ENCODE data around the gene TRIM28. TPM values are rescaled to one million over a fixed set of nuclear protein-coding genes. Genes with fewer than 3 reads are reported as not detected.

TRIM28 gene
- polyA plus RNA-seq, 1 experiment = 476 TPM

DNA sequence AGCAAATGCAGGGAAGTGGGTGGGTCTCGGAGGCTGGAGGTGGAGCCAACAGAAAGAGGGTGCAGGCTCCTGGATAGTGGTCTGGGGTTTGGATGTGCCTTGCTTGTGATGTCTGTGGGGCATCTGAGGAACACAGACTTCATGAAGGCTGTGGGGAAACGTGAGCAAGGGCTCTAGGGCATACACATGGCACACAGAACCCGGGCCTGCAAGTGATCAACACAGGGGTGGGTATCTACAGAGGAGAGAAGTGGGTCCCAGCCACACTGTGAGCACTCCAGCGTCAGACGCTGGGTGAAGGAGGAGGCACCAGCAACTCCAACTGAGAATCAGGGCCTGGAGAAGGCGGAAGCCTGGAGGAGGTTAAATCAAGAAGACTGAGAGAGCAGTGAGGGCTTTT is 20.0 kb downstream of the TRIM28 start:
- no peak for DNase-seq (ENCODE audit: low read depth)
- Histone ChIP-seq H3K27me3 (ENCODE audit: control insufficient read depth, insufficient read depth, low read length) (no peaks in the 10 kb centered on the region), H3K36me3 (ENCODE audit: control insufficient read depth, insufficient read depth, low read length) (peaks cover 3% of the 10 kb centered on the region), H3K4me3 (ENCODE audit: low read depth, low read length) (no peak overlapping the region)
- TF ChIP-seq, protein P1, sequence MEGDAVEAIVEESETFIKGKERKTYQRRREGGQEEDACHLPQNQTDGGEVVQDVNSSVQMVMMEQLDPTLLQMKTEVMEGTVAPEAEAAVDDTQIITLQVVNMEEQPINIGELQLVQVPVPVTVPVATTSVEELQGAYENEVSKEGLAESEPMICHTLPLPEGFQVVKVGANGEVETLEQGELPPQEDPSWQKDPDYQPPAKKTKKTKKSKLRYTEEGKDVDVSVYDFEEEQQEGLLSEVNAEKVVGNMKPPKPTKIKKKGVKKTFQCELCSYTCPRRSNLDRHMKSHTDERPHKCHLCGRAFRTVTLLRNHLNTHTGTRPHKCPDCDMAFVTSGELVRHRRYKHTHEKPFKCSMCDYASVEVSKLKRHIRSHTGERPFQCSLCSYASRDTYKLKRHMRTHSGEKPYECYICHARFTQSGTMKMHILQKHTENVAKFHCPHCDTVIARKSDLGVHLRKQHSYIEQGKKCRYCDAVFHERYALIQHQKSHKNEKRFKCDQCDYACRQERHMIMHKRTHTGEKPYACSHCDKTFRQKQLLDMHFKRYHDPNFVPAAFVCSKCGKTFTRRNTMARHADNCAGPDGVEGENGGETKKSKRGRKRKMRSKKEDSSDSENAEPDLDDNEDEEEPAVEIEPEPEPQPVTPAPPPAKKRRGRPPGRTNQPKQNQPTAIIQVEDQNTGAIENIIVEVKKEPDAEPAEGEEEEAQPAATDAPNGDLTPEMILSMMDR (IDR thresholded peaks at IDR 0.05; ENCODE audit: insufficient read depth, low read depth, low read length) = no peak
- POLR2A ChIA-PET = no interaction called here
- CTCF ChIA-PET = no interaction called here

DNA sequence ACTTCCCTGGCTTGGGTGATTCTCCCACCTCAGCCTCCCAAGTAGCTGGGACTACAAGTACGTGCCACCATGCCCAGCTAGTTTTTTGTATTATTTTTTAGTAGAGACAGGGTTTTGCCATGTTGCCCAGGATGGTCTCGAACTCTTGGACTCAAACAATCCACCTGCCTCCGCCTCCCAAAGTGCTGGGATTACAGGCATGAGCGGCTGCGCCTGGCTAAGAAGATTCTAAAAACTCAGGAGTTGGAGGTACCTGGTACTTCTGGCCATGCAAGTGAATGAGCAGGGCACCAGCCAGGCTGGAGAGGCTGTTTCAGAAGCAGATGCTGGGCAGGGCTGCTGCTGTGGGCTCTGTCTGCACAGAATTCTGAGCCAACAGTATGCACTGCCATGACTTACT is 23.1 kb downstream of the TRIM28 start:
- no peaks in the 10 kb centered on the region for H3K27me3 ChIP-seq (ENCODE audit: control insufficient read depth, insufficient read depth, low read length)
- no peak for DNase-seq (ENCODE audit: low read depth)
- TF ChIP-seq, protein P1 (IDR thresholded peaks at IDR 0.05; ENCODE audit: insufficient read depth, low read depth, low read length) = no peak
- H3K4me3 ChIP-seq (ENCODE audit: low read depth, low read length) = no peak overlapping the region
- ChIA-PET POLR2A (no interaction called here), CTCF (interaction anchor here (1.0 kb wide), 1 partner anchor 48 kb away, joined by 4 read pairs; the partner anchor contains the start of gene ZBTB45)
- H3K36me3 ChIP-seq (ENCODE audit: control insufficient read depth, insufficient read depth, low read length) = peaks cover 16% of the 10 kb centered on the region

DNA sequence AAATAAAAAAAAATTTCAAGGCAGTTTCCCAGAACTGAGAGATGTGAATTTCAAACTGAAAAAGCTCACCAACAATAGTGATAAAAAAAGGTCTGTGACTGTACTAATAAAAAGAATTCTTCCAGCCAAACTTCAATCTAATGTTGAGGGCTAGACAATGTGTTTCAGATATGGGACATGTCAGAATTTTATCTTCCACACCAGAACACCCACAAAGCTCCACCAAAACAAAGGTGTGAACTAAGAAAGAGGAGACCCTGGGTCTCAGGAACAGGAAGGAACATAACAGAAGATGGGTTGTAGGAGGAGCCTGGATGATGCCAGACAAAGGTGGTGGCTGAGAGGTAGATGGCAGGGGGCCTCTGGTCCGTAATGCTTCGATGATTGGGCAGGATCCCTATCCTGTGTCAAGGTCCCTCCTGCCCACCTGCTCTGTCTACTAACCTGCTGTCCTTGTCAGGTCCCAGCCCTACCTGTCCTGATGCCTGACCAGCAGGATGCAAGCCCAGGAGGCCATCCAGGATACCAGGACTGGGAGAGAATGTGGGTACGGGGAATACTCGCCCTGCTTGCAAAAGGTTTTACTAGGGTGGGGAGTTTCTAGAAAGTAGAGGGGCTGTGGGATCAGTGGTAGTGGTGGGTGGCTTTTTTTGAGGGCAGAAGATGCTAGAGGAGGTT is 24.7 kb downstream of the TRIM28 start:
- ChIA-PET CTCF (interaction anchor here (1.4 kb wide), 1 partner anchor 49 kb away, joined by 3 read pairs; the partner anchor contains the start of gene ZBTB45), POLR2A (no interaction called here)
- Histone ChIP-seq H3K4me3 (ENCODE audit: low read depth, low read length) (no peak overlapping the region), H3K27me3 (ENCODE audit: control insufficient read depth, insufficient read depth, low read length) (no peaks in the 10 kb centered on the region), H3K36me3 (ENCODE audit: control insufficient read depth, insufficient read depth, low read length) (peaks cover 16% of the 10 kb centered on the region)
- DNase-seq (ENCODE audit: low read depth) = no peak
- TF ChIP-seq, protein P1 (IDR thresholded peaks at IDR 0.05; ENCODE audit: insufficient read depth, low read depth, low read length) = no peak

DNA sequence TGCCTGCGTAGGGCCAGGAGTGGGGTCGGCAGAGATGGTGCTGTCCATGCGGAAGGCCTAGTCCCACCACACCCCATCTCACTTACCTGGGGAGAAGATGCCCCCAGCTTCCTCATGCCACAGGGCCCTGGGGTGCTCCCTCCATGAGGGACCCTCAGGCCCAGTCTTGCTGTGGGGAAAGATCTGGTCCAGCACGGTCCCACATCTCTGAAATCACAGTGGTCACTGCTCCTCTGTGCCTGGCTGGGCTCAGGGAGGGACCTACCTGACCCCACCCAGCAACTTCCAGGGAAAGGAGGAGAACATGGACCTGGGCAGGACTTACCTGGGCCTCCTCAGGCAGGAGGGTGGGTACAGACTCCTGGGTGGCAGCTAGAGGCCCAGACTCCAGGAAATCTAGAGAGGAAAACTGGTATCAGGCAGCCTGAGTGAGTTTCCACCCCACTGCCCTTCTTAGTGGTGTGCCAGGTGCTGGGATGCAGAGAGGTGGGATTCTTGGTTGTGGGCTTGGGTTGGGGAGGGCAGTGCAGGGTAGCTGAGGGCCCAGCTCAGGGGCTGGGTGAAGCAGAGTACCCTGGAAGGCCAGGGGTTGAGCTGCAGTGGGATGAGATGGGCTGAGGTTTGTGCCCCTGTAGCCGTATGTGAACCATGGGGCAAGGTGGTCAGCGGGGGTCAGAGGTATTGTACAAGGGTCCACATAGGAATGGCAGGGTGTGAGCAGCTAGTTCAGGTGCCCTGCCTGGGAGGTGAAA is 25.5 kb downstream of the TRIM28 start:
- CTCF ChIA-PET = interaction anchor here (1.4 kb wide), 1 partner anchor 50 kb away, joined by 3 read pairs; the partner anchor contains the start of gene ZBTB45
- H3K27me3 ChIP-seq (ENCODE audit: control insufficient read depth, insufficient read depth, low read length) = no peaks in the 10 kb centered on the region
- TF ChIP-seq, protein P1 (IDR thresholded peaks at IDR 0.05; ENCODE audit: insufficient read depth, low read depth, low read length) = no peak
- peaks cover 16% of the 10 kb centered on the region for H3K36me3 ChIP-seq (ENCODE audit: control insufficient read depth, insufficient read depth, low read length)
- no peak for DNase-seq (ENCODE audit: low read depth)
- H3K4me3 ChIP-seq (ENCODE audit: low read depth, low read length) = no peak overlapping the region
- POLR2A ChIA-PET = no interaction called here

DNA sequence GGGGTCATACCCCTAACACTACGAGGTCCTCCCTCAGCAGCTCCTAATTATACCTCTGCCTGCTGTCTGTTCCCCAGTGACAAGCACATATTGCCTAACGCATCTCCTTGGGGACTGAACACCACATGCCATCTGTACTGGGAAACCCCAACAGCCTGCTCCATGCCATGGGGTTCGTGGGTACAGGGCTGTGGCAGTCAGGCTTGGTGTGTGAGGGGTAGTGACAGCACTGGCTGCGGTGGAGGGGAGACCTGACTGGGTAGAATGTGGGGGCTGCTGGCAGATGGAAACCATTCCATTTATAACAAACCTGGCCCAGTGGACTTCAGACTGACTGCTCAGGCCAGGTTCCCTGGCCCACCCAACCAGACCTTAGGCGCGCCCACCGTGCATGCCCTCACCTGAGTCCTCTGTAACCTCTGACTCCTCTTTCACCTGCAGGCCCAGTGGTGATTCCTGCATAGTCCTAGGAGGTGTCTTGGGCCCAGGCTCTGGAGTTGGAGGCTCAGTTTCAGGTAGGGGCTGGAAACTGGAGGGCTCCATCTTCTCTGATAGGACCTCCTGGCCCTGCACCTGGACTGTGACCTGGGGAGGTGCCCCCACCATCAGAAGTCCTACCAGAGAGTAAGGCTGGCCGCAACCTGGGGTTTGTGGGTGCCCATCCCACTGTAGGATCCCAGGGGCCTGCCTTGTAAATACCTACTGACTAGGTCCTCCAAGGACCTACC is 26.2 kb downstream of the TRIM28 start:
- no peak for DNase-seq (ENCODE audit: low read depth)
- TF ChIP-seq, protein P1 (IDR thresholded peaks at IDR 0.05; ENCODE audit: insufficient read depth, low read depth, low read length) = no peak
- POLR2A ChIA-PET = no interaction called here
- no peaks in the 10 kb centered on the region for H3K27me3 ChIP-seq (ENCODE audit: control insufficient read depth, insufficient read depth, low read length)
- CTCF ChIA-PET = no interaction called here
- H3K4me3 ChIP-seq (ENCODE audit: low read depth, low read length) = no peak overlapping the region
- peaks cover 16% of the 10 kb centered on the region for H3K36me3 ChIP-seq (ENCODE audit: control insufficient read depth, insufficient read depth, low read length)

All from BJ (cell line).